C4-2B (cell line): ENCODE measurements around the gene SMARCB1.

Source experiments
- H3K27ac ChIP-seq: fragments of 450-650 bp; 2 replicates; pipeline ENCODE4 v1.5.1; 2017
- CTCF ChIP-seq: fragments of 450-650 bp; conservative IDR thresholded peaks from 2 replicates; pipeline ENCODE4 v1.5.1; 2017; ENCODE audit warnings: mild to moderate bottlenecking
- ZFX ChIP-seq: fragments of 450-650 bp; IDR thresholded peaks from 2 replicates; pipeline ENCODE4 v1.6.1; 2017

Gene SMARCB1

GRCh38 chr22:23846081-23846469 lies 59.3 kb downstream of the SMARCB1 start:
- TF ChIP-seq CTCF (no peak), ZFX (no peak)
- no peak overlapping the region for H3K27ac ChIP-seq

- TF ChIP-seq CTCF: no peak
- TF ChIP-seq ZFX: no peak
- H3K27ac ChIP-seq: no peak overlapping the region
Observed at GRCh38 chr22:23847310-23847920, 60.6 kb downstream of the SMARCB1 start.

GRCh38 chr22:23847991-23848864 lies 61.5 kb downstream of the SMARCB1 start:
- TF ChIP-seq CTCF (no peak), ZFX (no peak)
- no peak overlapping the region for H3K27ac ChIP-seq

DNA sequence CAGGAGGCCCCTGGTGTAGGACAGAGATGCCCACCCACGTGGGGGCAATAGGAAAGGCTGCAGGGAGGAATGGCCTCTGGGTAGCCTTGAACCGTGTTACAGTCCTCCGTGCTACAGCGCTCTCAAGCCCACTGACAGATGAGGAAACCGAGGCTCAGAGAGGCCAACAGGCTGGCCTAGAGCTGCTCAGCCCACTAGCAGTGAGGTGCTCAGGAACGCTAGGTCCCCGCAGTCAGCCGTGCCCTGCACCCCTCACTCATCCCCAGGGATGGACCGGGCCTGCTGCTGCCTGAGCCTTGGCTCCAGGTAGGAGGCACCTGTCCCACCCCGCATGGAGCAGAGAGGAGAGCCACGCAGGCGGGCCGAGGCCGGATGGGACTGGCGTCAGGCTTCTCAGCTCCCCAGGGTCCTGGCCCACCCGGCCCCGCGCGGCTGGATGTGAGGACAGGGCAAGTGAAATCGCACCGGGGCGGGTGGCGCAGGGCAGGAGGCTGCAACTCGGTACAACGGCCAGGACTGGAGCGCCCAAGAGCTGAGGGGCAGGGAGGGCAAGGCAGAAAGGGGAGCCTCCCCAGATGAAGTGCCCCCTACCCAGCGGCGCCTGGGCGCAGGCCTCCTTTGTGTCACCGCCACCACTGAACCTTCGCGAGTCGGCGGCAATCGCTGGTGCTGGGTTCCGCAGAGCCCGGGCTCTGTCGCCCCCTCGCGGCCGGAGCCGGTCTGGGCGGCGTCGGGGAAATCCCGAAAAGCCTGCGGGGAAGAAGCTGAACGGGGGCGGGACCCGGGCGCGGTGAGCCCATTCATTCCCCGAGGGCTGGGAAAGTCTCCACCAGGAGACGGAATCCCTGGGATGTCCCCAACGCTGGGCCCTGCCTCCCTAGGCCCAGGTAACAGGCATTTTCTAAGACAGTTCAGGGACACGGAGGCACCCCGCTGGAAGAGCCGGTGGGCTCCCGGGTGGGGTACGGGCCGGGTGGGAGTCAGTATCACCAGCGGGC lies 62.5 kb downstream of the SMARCB1 start:
- peak; percentile 99 for TF ChIP-seq CTCF
- peak; percentile 46; the same call in 1 of the 2 replicates for TF ChIP-seq ZFX
- H3K27ac ChIP-seq: peak overlapping the region; percentile 8; the same call in 1 of the 2 replicates

DNA sequence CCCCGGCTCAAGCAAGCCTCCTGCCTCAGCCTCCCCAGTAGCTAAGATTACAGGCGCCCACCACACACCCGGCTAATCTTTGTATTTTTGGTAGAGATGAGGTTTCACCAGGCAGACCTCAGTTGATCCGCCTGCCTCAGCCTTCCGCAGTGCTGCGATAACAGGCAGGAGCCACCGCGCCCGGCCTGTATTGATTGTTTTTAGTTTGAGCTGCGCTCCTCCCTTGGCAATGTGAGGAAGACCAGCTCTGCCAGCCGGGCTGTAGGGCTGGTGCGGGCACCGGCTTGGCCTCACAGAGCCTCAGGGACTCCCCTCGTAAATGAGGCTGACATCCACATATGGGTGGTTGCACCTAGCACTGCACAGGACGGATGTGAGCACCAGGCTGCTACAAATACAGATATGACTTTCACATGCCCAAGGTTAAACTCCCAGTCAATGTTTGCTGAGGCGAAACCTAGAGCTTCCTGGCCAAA lies 63.4 kb downstream of the SMARCB1 start:
- H3K27ac ChIP-seq: no peak overlapping the region
- TF ChIP-seq ZFX (no peak), CTCF (no peak)

DNA sequence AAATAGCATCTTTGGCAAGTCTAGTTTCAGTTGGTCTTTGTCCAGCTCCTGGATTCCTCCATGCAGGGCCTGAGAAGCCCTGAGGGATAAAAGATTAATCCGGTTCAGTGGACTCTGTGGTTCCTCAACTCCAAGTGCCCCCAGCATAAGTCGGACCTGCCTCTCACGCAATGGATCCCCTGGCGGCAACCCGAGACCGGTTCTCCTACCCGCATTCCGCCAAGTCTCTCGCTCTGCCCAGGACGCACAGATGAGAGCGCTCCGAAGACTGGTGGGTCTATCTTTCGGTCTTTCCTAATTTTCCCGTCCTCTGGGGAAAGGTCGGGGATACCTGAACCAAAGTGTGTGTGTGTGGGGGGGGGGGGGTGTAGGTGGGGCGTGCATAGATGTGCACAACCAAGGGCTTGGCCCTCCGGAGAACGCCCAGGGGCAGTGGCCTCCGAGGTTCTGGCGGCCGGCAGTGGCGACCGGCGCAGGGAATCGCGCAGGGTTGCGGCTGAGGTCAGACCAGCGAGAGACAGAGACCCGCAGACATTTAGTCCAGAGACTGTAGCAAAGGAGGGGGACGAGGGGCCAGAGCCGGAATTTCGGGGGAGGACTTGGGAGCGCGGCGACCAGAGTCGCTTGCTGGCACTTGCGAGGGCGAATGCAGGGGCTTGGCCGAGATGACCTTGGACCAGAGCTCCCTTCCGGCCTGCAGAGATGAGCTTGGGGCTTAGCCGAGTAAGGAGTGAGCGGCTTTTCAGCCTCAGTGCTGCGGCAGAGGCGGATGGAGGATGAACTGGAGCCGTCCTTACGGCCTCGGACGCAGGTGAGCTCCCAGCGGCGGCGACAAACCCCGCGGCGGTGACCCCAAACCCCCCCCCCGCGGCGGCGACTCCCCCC lies 70.2 kb downstream of the SMARCB1 start:
- H3K27ac ChIP-seq: peak overlapping the region; percentile 81
- TF ChIP-seq CTCF: no peak; the same call in 1 of the 2 replicates
- TF ChIP-seq ZFX: peak; percentile 44; the same call in 1 of the 2 replicates
